Liver (tissue), 3 donors: Measurements from ENCODE around the gene GNB4.

Source experiments
- CTCF ChIP-seq: fragments of 150-350 bp; IDR thresholded peaks from 2 replicates; pipeline ENCODE4 v1.5.1; 2017; ENCODE audit warnings: improper control_type of control experiment, low read depth, low read length; ENCODE audit not compliant: missing input control
- EGR1 ChIP-seq, 2 donors: IDR thresholded peaks; 2 replicates each; pipeline ENCODE4 v1.6.1; 2016 to 2018; ENCODE audit warnings: antibody characterized with exemption in 2 of 2, low read depth in 2 of 2
- FOXA1 ChIP-seq: IDR thresholded peaks from 2 replicates; pipeline ENCODE4 v1.6.1; 2016; ENCODE audit warnings: antibody characterized with exemption
- GABPA ChIP-seq, 2 donors: IDR thresholded peaks in 1 of 2; conservative IDR thresholded peaks in 1 of 2; 2 replicates each; pipeline ENCODE4 v1.6.1; 2016; ENCODE audit warnings: antibody characterized with exemption in 2 of 2, mild to moderate bottlenecking in 1 of 2, moderate library complexity in 1 of 2
- JUND ChIP-seq, 2 donors: IDR thresholded peaks; 2 replicates each; pipeline ENCODE4 v1.6.1; 2016; ENCODE audit warnings: antibody characterized with exemption in 2 of 2
- MAX ChIP-seq: IDR thresholded peaks from 2 replicates; pipeline ENCODE4 v1.6.1; 2016; ENCODE audit warnings: antibody characterized with exemption
- NR2F2 ChIP-seq: IDR thresholded peaks from 2 replicates; pipeline ENCODE4 v1.6.1; 2016; ENCODE audit warnings: antibody characterized with exemption
- RAD21 ChIP-seq, 2 donors: IDR thresholded peaks; 2 replicates each; pipeline ENCODE4 v1.6.1; 2016; ENCODE audit warnings: antibody characterized with exemption in 2 of 2, mild to moderate bottlenecking in 2 of 2
- REST ChIP-seq: IDR thresholded peaks from 2 replicates; pipeline ENCODE4 v1.6.1; 2016; ENCODE audit warnings: antibody characterized with exemption, mild to moderate bottlenecking
- RXRA ChIP-seq, 2 donors: IDR thresholded peaks; 2 replicates each; pipeline ENCODE4 v1.6.1; 2017 to 2018; ENCODE audit warnings: antibody characterized with exemption in 2 of 2, mild to moderate bottlenecking in 1 of 2
- SP1 ChIP-seq: IDR thresholded peaks from 2 replicates; pipeline ENCODE4 v1.6.1; 2018; ENCODE audit warnings: antibody characterized with exemption, mild to moderate bottlenecking
- TAF1 ChIP-seq: conservative IDR thresholded peaks from 2 replicates; pipeline ENCODE4 v1.6.1; 2016; ENCODE audit warnings: antibody characterized with exemption, mild to moderate bottlenecking
- YY1 ChIP-seq: IDR thresholded peaks from 2 replicates; pipeline ENCODE4 v1.6.1; 2016; ENCODE audit warnings: antibody characterized with exemption, mild to moderate bottlenecking
- ZBTB33 ChIP-seq: IDR thresholded peaks from 2 replicates; pipeline ENCODE4 v1.6.1; 2016; ENCODE audit warnings: antibody characterized with exemption
- donor health status: healthy.
- donor health status: healthy.

DNA sequence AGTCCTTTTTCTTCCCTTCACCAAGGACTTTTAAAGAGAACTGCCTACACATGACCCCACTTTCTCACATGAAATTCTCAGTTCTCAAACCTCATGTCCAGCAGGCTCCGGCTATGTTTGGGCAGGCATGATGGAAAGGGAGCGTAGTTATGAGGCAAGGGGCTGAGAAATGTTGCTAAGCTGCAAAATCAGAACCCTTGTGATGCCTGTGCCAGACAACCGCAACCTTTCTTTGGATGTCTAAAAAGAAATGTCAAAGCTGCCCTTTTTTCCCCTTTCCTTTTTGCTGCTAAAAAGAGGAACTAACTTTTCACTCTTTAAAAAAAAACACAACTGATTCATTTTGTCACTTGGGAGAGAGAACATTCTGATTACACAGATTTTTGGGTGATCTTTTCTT is 19.2 kb downstream of the GNB4 start:
- TF ChIP-seq TAF1: no peak
- TF ChIP-seq RAD21 (IDR thresholded peaks at IDR 0.05): no peak
- no peak for TF ChIP-seq CTCF
- no peak for TF ChIP-seq NR2F2
- TF ChIP-seq EGR1 (IDR thresholded peaks at IDR 0.05; ENCODE audit: low read depth in 2 of 2): no peak
- no peak for TF ChIP-seq ZBTB33
- no peak for TF ChIP-seq MAX
- no peak for TF ChIP-seq REST
- no peak for TF ChIP-seq GABPA (IDR thresholded peaks at IDR 0.05 in 1 of 2, conservative IDR thresholded peaks at IDR 0.05 in 1 of 2)
- no peak for TF ChIP-seq YY1
- no peak for TF ChIP-seq RXRA (IDR thresholded peaks at IDR 0.05)
- no peak for TF ChIP-seq SP1
- TF ChIP-seq JUND (IDR thresholded peaks at IDR 0.05): no peak
- no peak for TF ChIP-seq FOXA1
